Neuronal stem cell (in vitro differentiated cells): ENCODE measurements around the gene MAFB.

Experiments used
- DNase-seq: peaks from one replicate; pipeline ENCODE4 v3.0.0-alpha.2; 2013; ENCODE audit warnings: low spot score
- H2AFZ ChIP-seq: one replicate; pipeline ENCODE4 v1.6.1; 2013; ENCODE audit warnings: mild to moderate bottlenecking, low read length, inconsistent platforms
- H2AK5ac ChIP-seq: 2 replicates; pipeline ENCODE4 v1.6.1; 2013; ENCODE audit warnings: low read depth, mild to moderate bottlenecking, inconsistent platforms, low read length, moderate library complexity, mixed read lengths
- H2BK120ac ChIP-seq: 2 replicates; pipeline ENCODE4 v1.6.1; 2013; ENCODE audit warnings: low read depth, mild to moderate bottlenecking, inconsistent platforms, low read length, moderate library complexity, mixed read lengths
- H2BK12ac ChIP-seq: one replicate; pipeline ENCODE4 v1.6.1; 2013; ENCODE audit warnings: low read length, inconsistent platforms
- H2BK15ac ChIP-seq: 2 replicates; pipeline ENCODE4 v1.6.1; 2013; ENCODE audit warnings: mild to moderate bottlenecking, low read length, inconsistent platforms, mixed read lengths
- H2BK5ac ChIP-seq: one replicate; pipeline ENCODE4 v1.6.1; 2013; ENCODE audit warnings: inconsistent platforms, mild to moderate bottlenecking, low read length, moderate library complexity
- H3K14ac ChIP-seq: one replicate; pipeline ENCODE4 v1.6.1; 2013; ENCODE audit warnings: low read length, inconsistent platforms
- H3K18ac ChIP-seq: 2 replicates; pipeline ENCODE4 v1.6.1; 2013; ENCODE audit warnings: low read length, inconsistent platforms
- H3K23ac ChIP-seq: 2 replicates; pipeline ENCODE4 v1.6.1; 2013; ENCODE audit warnings: low read depth, mild to moderate bottlenecking, mixed read lengths, low read length, inconsistent platforms; ENCODE audit not compliant: poor library complexity
- H3K27ac ChIP-seq: replicated peaks from 3 replicates; pipeline ENCODE4 v1.5.1; 2013; ENCODE audit warnings: low read length, inconsistent platforms
- H3K27me3 ChIP-seq, 3 experiments: 2 replicates each; pipeline ENCODE4 v1.6.1; 2013; ENCODE audit warnings: low read length in 3 of 3, mild to moderate bottlenecking in 2 of 3, inconsistent platforms in 1 of 3, low read depth in 1 of 3, mixed read lengths in 1 of 3, moderate library complexity in 1 of 3; ENCODE audit not compliant: control insufficient read depth in 3 of 3, insufficient read depth in 3 of 3
- H3K36me3 ChIP-seq, 2 donors: replicated peaks in 1 of 2; 2 replicates each; pipeline ENCODE4 v1.6.1; 2013; ENCODE audit warnings: low read length in 2 of 2; ENCODE audit not compliant: control insufficient read depth in 2 of 2, insufficient read depth in 2 of 2
- H3K4ac ChIP-seq: 2 replicates; pipeline ENCODE4 v1.6.1; 2013; ENCODE audit warnings: inconsistent platforms, mild to moderate bottlenecking, low read length, moderate library complexity
- H3K4me1 ChIP-seq, 2 donors: 1 replicate in 1 of 2; 2 replicates in 1 of 2; pipeline ENCODE4 v1.6.1; 2013; ENCODE audit warnings: low read length in 2 of 2, low read depth in 1 of 2; ENCODE audit not compliant: control insufficient read depth in 2 of 2, insufficient read depth in 1 of 2
- H3K4me2 ChIP-seq: one replicate; pipeline ENCODE4 v1.6.1; 2013; ENCODE audit warnings: mild to moderate bottlenecking, low read length, inconsistent platforms; ENCODE audit not compliant: insufficient read depth, poor library complexity, severe bottlenecking
- H3K4me3 ChIP-seq, 2 donors: 2 replicates each; pipeline ENCODE4 v1.5.1; 2013; ENCODE audit warnings: low read length in 2 of 2, mild to moderate bottlenecking in 2 of 2, inconsistent platforms in 1 of 2, moderate library complexity in 1 of 2
- H3K79me1 ChIP-seq: one replicate; pipeline ENCODE4 v1.6.1; 2013; ENCODE audit warnings: low read depth, mild to moderate bottlenecking, inconsistent platforms, low read length, moderate library complexity
- H3K9ac ChIP-seq: one replicate; pipeline ENCODE4 v1.6.1; 2013; ENCODE audit warnings: mild to moderate bottlenecking, low read depth, low read length, inconsistent platforms; ENCODE audit not compliant: poor library complexity
- H3K9me3 ChIP-seq, 2 donors: replicated peaks in 1 of 2; 2 replicates each; pipeline versions ENCODE3 to v1.6.1; 2013; ENCODE audit warnings: low read length in 2 of 2, mild to moderate bottlenecking in 2 of 2, inconsistent platforms in 1 of 2, low read depth in 1 of 2, mixed read lengths in 1 of 2, moderate library complexity in 1 of 2; ENCODE audit not compliant: control insufficient read depth in 2 of 2, insufficient read depth in 1 of 2
- H4K8ac ChIP-seq: one replicate; pipeline ENCODE4 v1.6.1; 2013; ENCODE audit warnings: low read depth, mild to moderate bottlenecking, inconsistent platforms, low read length, moderate library complexity
- H4K91ac ChIP-seq: one replicate; pipeline ENCODE4 v1.6.1; 2013; ENCODE audit warnings: low read length, low read depth, mild to moderate bottlenecking, inconsistent platforms; ENCODE audit not compliant: poor library complexity
- WGBS, 2 donors: extraction: QIAGEN DNeasy Blood & Tissue Kit; methylation state at CpG; one replicate each; pipeline ENCODE4 v1.1.7; 2013; ENCODE audit warnings: missing lambda C conversion rate in 2 of 2, mixed read lengths in 1 of 2; ENCODE audit not compliant: insufficient read length in 2 of 2, insufficient replicate concordance in 1 of 2; ENCODE audit errors: extremely low coverage in 2 of 2; 5-methylcytosine and 5-hydroxymethylcytosine counted together

Gene MAFB

GRCh38 chr20:40636486-40636885 is 52.5 kb downstream of the MAFB start:
- no CpG with 5 or more reads among the region's 2 CpGs for whole genome bisulfite sequencing, 2 donors
- no peak overlapping the region for H4K91ac ChIP-seq

DNA sequence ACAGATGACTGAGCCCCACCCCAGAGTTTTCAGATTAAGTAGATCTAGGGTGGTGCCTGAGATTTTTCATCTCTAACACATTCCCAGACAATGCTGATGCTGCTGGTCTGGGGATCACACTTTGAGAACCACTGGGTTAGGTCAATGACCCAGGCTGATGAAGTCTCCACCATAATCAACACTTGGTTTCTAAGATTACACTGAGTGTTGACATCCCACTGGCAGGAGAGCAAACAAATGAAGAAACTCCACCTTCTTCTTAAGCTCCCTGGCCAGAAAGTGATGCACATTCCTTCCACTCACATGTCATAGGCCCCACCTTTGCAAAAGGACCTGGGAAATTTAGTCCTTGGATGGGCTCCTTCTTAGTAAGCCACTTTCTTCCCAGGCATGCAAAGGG is 53.1 kb downstream of the MAFB start:
- no peak overlapping the region for H3K23ac ChIP-seq
- DNase-seq = no peak
- no peaks in the 10 kb centered on the region for H3K36me3 ChIP-seq
- H3K4me1 ChIP-seq = peaks cover 0 to 3% of the 10 kb centered on the region in 2 donors
- H3K4me3 ChIP-seq = no peak overlapping the region
- no peak overlapping the region for H2AK5ac ChIP-seq
- no peak overlapping the region for H3K4ac ChIP-seq
- H3K27me3 ChIP-seq = no peaks in the 10 kb centered on the region
- H2BK15ac ChIP-seq = no peak overlapping the region
- H3K9me3 ChIP-seq = no peaks in the 10 kb centered on the region
- no peak overlapping the region for H4K91ac ChIP-seq
- no peak overlapping the region for H3K14ac ChIP-seq
- H2BK120ac ChIP-seq = no peak overlapping the region
- no peak overlapping the region for H3K27ac ChIP-seq
- H2BK12ac ChIP-seq = no peak overlapping the region
- H3K9ac ChIP-seq = no peak overlapping the region
- no peaks in the 10 kb centered on the region for H3K79me1 ChIP-seq
- no peak overlapping the region for H2AFZ ChIP-seq
- H3K18ac ChIP-seq = no peak overlapping the region
- no peak overlapping the region for H2BK5ac ChIP-seq
- no peak overlapping the region for H4K8ac ChIP-seq
- H3K4me2 ChIP-seq = no peak overlapping the region

More at GRCh38 chr20:40636486-40636885, 52.5 kb downstream of the MAFB start:
- Histone ChIP-seq H3K79me1 (no peaks in the 10 kb centered on the region), H3K36me3 (no peaks in the 10 kb centered on the region), H4K8ac (no peak overlapping the region), H2BK12ac (no peak overlapping the region), H3K27ac (no peak overlapping the region), H3K23ac (no peak overlapping the region), H3K14ac (no peak overlapping the region), H3K27me3 (no peaks in the 10 kb centered on the region), H2AFZ (no peak overlapping the region), H2BK120ac (no peak overlapping the region), H3K4ac (no peak overlapping the region), H2BK15ac (no peak overlapping the region), H3K4me2 (no peak overlapping the region), H2AK5ac (no peak overlapping the region), H3K9ac (no peak overlapping the region), H3K4me1 (peaks cover 0 to 3% of the 10 kb centered on the region in 2 donors), H3K18ac (no peak overlapping the region), H3K9me3 (no peaks in the 10 kb centered on the region), H3K4me3 (no peak overlapping the region), H2BK5ac (no peak overlapping the region)
- no peak for DNase-seq
